ENCODE results near the gene ACR.
"Not testable (repeated sequence)": the region's sequence is repeated elsewhere in the genome, so short reads cannot be mapped to it uniquely, and the experiment has no call there.

The ACR gene

GRCh38 chr22:50733521-50734342 lies 4.3 kb upstream of the ACR start:
- DNase-seq: no peak

GRCh38 chr22:50734343-50734771 lies 3.6 kb upstream of the ACR start:
- no peak for DNase-seq

- no peak for DNase-seq
Measured at GRCh38 chr22:50734986-50735738, 2.8 kb upstream of the ACR start.

- no peak for DNase-seq
Measured at GRCh38 chr22:50735739-50736030, 2.3 kb upstream of the ACR start.

- no peak for DNase-seq
Measured at GRCh38 chr22:50738649-50739227, 734 bp downstream of the ACR start.

- no peak for DNase-seq
Measured at GRCh38 chr22:50739279-50739691, 1.3 kb downstream of the ACR start.

- DNase-seq: no peak
Measured at GRCh38 chr22:50739894-50740293, 1.9 kb downstream of the ACR start.

- DNase-seq: not testable (repeated sequence)
Measured at GRCh38 chr22:50740714-50741113, 2.7 kb downstream of the ACR start.

- not testable (repeated sequence) for DNase-seq
Measured at GRCh38 chr22:50744424-50744823, 6.4 kb downstream of the ACR start.

- DNase-seq: not testable (repeated sequence)
Measured at GRCh38 chr22:50747521-50747920, 9.5 kb downstream of the ACR start.

- not testable (repeated sequence) for DNase-seq
Measured at GRCh38 chr22:50748630-50749029, 10.6 kb downstream of the ACR start.

- DNase-seq: not testable (repeated sequence)
Measured at GRCh38 chr22:50749302-50750074, 11.5 kb downstream of the ACR start.

GRCh38 chr22:50755251-50755650 lies 17.2 kb downstream of the ACR start:
- not testable (repeated sequence) for DNase-seq

GRCh38 chr22:50756406-50756805 lies 18.4 kb downstream of the ACR start:
- not testable (repeated sequence) for DNase-seq

- not testable (repeated sequence) for DNase-seq
Measured at GRCh38 chr22:50756949-50757491, 19.0 kb downstream of the ACR start.

GRCh38 chr22:50759597-50760341 lies 21.8 kb downstream of the ACR start:
- not testable (repeated sequence) for DNase-seq

- not testable (repeated sequence) for DNase-seq
Measured at GRCh38 chr22:50761829-50762228, 23.8 kb downstream of the ACR start.

GRCh38 chr22:50764288-50764687 lies 26.3 kb downstream of the ACR start:
- not testable (repeated sequence) for DNase-seq

- DNase-seq: not testable (repeated sequence)
Measured at GRCh38 chr22:50775132-50775531, 37.1 kb downstream of the ACR start.

- DNase-seq: not testable (repeated sequence)
Measured at GRCh38 chr22:50777631-50778030, 39.6 kb downstream of the ACR start.

GRCh38 chr22:50780244-50780643 lies 42.2 kb downstream of the ACR start:
- not testable (repeated sequence) for DNase-seq

GRCh38 chr22:50782253-50782652 lies 44.2 kb downstream of the ACR start:
- not testable (repeated sequence) for DNase-seq

All from KG1 (cell line).